Tibial nerve (tissue), 4 donors: ENCODE results near the gene RIGI.

Experiments
- CTCF ChIP-seq, 5 experiments: fragments of 200-600 bp in 3 of 5; fragments of 450-650 bp in 2 of 5; sonication (generic) in 3 of 5; IDR thresholded peaks; one replicate each; pipeline ENCODE4 v1.5.1; 2016 to 2019; ENCODE audit warnings: antibody characterized with exemption in 5 of 5, mild to moderate bottlenecking in 3 of 5, moderate library complexity in 2 of 5
- EP300 ChIP-seq, 2 donors: sonication (generic); formaldehyde crosslinking; IDR thresholded peaks; one replicate each; pipeline ENCODE4 v1.6.1; 2017; ENCODE audit warnings: antibody characterized with exemption in 2 of 2, mild to moderate bottlenecking in 1 of 2
- POLR2A ChIP-seq, 2 donors: fragments of 450-650 bp; IDR thresholded peaks; one replicate each; pipeline ENCODE4 v1.6.1; 2017; ENCODE audit warnings: antibody characterized with exemption in 2 of 2, mild to moderate bottlenecking in 2 of 2, moderate library complexity in 2 of 2

- TF ChIP-seq CTCF (IDR thresholded peaks at IDR 0.05) (no peak), POLR2A (IDR thresholded peaks at IDR 0.05) (no peak), EP300 (IDR thresholded peaks at IDR 0.05) (no peak)
Measured at GRCh38 chr9:32525709-32526030, 326 bp downstream of the RIGI start.
